Mucosa of descending colon (tissue), 3 donors: ENCODE measurements around the gene SLC22A5. TPM values are rescaled to one million over a fixed set of nuclear protein-coding genes. Genes with fewer than 3 reads are reported as not detected.

Source experiments
- ATAC-seq: fragments of 200-7000 bp; cut with Tn5 transposase; one replicate; pipeline ENCODE4 v1.9.1; 2020; ENCODE audit warnings: mild to moderate bottlenecking, moderate library complexity
- DNase-seq, 3 donors: peaks; one replicate each; pipeline ENCODE4 v3.0.0-alpha.2; 2020
- H3K36me3 ChIP-seq: fragments of 200-600 bp; one replicate; pipeline ENCODE4 v1.8.0; 2021; ENCODE audit warnings: low read depth, mild to moderate bottlenecking
- H3K4me1 ChIP-seq: fragments of 200-600 bp; one replicate; pipeline ENCODE4 v1.8.0; 2021; ENCODE audit warnings: low read depth, mild to moderate bottlenecking
- H3K4me3 ChIP-seq: fragments of 200-600 bp; one replicate; pipeline ENCODE4 v1.8.0; 2021; ENCODE audit warnings: mild to moderate bottlenecking
- H3K9me3 ChIP-seq: fragments of 200-600 bp; one replicate; pipeline ENCODE4 v1.8.0; 2021; ENCODE audit warnings: mild to moderate bottlenecking
- CTCF ChIP-seq: fragments of 200-600 bp; IDR thresholded peaks from one replicate; pipeline ENCODE4 v1.8.0; 2022; ENCODE audit warnings: antibody characterized with exemption, mild to moderate bottlenecking
- intact Hi-C, 2 donors: fragments of 100-400 bp; cut with DNase I in 1 of 2; cut with micrococcal nuclease in 1 of 2; formaldehyde crosslinking; loops; one replicate each; pipeline versions ENCODE4 v1.11.0 to v1.11.1; 2022; cut with DNase I, micrococcal nuclease
- total RNA-seq, 3 donors: library from RNA; stranded (reverse); fragmentation: NEBNext Ultra II Directional in 2 of 3; extraction: Animal tissue kit (Norgen Biotek cat#: 25700) in 2 of 3; gene quantifications; one replicate each; pipeline versions ENCODE4 v1.2.1 to v1.2.4, GENCODE V29; 2021 to 2023
- donor health status: DM: no; HTN: no; CAD: no; lungs with moderate emphysema.
- donor health status: DM: no; HTN: no; CAD: no.
- donor health status: DM: no; HTN: yes; CAD: no.

Gene SLC22A5
- total RNA-seq, 3 donors from 2014 or later = 27.9 to 95.4 (median 29.4) TPM

GRCh38 chr5:132430746-132431145, 61.2 kb downstream of the SLC22A5 start:
- Histone ChIP-seq H3K9me3 (no peaks in the 10 kb centered on the region), H3K36me3 (no peaks in the 10 kb centered on the region), H3K4me3 (no peak overlapping the region), H3K4me1 (peaks cover 89% of the 10 kb centered on the region)
- ATAC-seq (no peak), DNase-seq (no peak)
- no peak for TF ChIP-seq CTCF
- intact Hi-C loops = no loop called here

- no peak overlapping the region for H3K4me3 ChIP-seq
- peaks cover 82% of the 10 kb centered on the region for H3K4me1 ChIP-seq
- no peak for TF ChIP-seq CTCF
- no peak for DNase-seq
- no peaks in the 10 kb centered on the region for H3K36me3 ChIP-seq
- no peak for ATAC-seq
- intact Hi-C loops = no loop called here
- H3K9me3 ChIP-seq = no peaks in the 10 kb centered on the region
These were observed 62.1 kb downstream of the SLC22A5 start for GRCh38 chr5:132431632-132432031.

GRCh38 chr5:132433141-132433540, 63.6 kb downstream of the SLC22A5 start:
- no peak for DNase-seq
- ATAC-seq = no peak
- H3K36me3 ChIP-seq = no peaks in the 10 kb centered on the region
- no peak for TF ChIP-seq CTCF
- H3K4me3 ChIP-seq = no peak overlapping the region
- H3K4me1 ChIP-seq = peaks cover 77% of the 10 kb centered on the region
- intact Hi-C loops = no loop called here
- no peaks in the 10 kb centered on the region for H3K9me3 ChIP-seq

GRCh38 chr5:132434416-132435286, 65.1 kb downstream of the SLC22A5 start:
- Histone ChIP-seq H3K36me3 (no peaks in the 10 kb centered on the region), H3K4me1 (peaks cover 73% of the 10 kb centered on the region), H3K9me3 (no peaks in the 10 kb centered on the region), H3K4me3 (no peak overlapping the region)
- peak; percentile 81 for ATAC-seq
- TF ChIP-seq CTCF = no peak
- DNase-seq = peak in 1 of 3 donors; percentile 47
- intact Hi-C loops = no loop called here

GRCh38 chr5:132435447-132435846, 65.9 kb downstream of the SLC22A5 start:
- intact Hi-C loops = no loop called here
- Histone ChIP-seq H3K4me3 (no peak overlapping the region), H3K4me1 (peaks cover 68% of the 10 kb centered on the region), H3K9me3 (no peaks in the 10 kb centered on the region), H3K36me3 (no peaks in the 10 kb centered on the region)
- peak; percentile 13 for ATAC-seq
- no peak for DNase-seq
- no peak for TF ChIP-seq CTCF
